Measurements from ENCODE around the gene HECA. TPM values are rescaled to one million over a fixed set of nuclear protein-coding genes. Genes with fewer than 3 reads are reported as not detected.
"Not testable (repeated sequence)": the region's sequence is repeated elsewhere in the genome, so short reads cannot be mapped to it uniquely, and the experiment has no call there.

Gene HECA
- total and polyA plus RNA-seq, 4 donors: 2.3 to 11.1 (median 5.9) TPM

DNA sequence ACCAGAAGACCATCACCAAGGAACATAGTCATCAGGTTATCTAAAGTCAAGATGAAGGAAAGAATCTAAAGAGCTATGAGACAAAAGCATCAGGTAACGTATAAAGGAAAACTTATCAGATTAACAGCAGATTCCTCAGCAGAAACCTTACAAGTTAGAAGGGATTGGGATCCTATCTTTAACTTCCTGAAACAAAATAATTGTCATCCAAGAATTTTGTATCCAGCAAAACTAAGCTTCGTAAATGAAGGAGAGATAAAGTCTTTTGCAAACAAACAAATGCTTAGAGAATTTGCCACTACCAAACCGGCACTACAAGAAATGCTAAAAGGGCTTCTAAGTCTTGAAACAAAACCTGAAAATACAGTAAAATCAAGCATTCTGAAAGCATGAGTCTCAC, 71.0 kb downstream of the HECA start:
- TF ChIP-seq CTCF (IDR thresholded peaks at IDR 0.05; ENCODE audit: low read depth, low read length, missing input control) (no peak), ATF3 (IDR thresholded peaks at IDR 0.05) (no peak), HNF4G (IDR thresholded peaks at IDR 0.05) (no peak), EGR1 (IDR thresholded peaks at IDR 0.05; ENCODE audit: low read depth in 2 of 2) (no peak), GABPA (IDR thresholded peaks at IDR 0.05 in 1 of 2, conservative IDR thresholded peaks at IDR 0.05 in 1 of 2) (no peak), JUND (IDR thresholded peaks at IDR 0.05) (no peak), HNF4A (conservative IDR thresholded peaks at IDR 0.05) (no peak), RXRA (IDR thresholded peaks at IDR 0.05) (no peak)
- TF ChIP-seq, protein P1, sequence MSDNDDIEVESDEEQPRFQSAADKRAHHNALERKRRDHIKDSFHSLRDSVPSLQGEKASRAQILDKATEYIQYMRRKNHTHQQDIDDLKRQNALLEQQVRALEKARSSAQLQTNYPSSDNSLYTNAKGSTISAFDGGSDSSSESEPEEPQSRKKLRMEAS (IDR thresholded peaks at IDR 0.05): no peak
- TF ChIP-seq, protein P2, sequence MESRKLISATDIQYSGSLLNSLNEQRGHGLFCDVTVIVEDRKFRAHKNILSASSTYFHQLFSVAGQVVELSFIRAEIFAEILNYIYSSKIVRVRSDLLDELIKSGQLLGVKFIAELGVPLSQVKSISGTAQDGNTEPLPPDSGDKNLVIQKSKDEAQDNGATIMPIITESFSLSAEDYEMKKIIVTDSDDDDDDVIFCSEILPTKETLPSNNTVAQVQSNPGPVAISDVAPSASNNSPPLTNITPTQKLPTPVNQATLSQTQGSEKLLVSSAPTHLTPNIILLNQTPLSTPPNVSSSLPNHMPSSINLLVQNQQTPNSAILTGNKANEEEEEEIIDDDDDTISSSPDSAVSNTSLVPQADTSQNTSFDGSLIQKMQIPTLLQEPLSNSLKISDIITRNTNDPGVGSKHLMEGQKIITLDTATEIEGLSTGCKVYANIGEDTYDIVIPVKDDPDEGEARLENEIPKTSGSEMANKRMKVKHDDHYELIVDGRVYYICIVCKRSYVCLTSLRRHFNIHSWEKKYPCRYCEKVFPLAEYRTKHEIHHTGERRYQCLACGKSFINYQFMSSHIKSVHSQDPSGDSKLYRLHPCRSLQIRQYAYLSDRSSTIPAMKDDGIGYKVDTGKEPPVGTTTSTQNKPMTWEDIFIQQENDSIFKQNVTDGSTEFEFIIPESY (IDR thresholded peaks at IDR 0.05): no peak
- TF ChIP-seq, protein P3, sequence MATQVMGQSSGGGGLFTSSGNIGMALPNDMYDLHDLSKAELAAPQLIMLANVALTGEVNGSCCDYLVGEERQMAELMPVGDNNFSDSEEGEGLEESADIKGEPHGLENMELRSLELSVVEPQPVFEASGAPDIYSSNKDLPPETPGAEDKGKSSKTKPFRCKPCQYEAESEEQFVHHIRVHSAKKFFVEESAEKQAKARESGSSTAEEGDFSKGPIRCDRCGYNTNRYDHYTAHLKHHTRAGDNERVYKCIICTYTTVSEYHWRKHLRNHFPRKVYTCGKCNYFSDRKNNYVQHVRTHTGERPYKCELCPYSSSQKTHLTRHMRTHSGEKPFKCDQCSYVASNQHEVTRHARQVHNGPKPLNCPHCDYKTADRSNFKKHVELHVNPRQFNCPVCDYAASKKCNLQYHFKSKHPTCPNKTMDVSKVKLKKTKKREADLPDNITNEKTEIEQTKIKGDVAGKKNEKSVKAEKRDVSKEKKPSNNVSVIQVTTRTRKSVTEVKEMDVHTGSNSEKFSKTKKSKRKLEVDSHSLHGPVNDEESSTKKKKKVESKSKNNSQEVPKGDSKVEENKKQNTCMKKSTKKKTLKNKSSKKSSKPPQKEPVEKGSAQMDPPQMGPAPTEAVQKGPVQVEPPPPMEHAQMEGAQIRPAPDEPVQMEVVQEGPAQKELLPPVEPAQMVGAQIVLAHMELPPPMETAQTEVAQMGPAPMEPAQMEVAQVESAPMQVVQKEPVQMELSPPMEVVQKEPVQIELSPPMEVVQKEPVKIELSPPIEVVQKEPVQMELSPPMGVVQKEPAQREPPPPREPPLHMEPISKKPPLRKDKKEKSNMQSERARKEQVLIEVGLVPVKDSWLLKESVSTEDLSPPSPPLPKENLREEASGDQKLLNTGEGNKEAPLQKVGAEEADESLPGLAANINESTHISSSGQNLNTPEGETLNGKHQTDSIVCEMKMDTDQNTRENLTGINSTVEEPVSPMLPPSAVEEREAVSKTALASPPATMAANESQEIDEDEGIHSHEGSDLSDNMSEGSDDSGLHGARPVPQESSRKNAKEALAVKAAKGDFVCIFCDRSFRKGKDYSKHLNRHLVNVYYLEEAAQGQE (IDR thresholded peaks at IDR 0.05): no peak
- H3K9me3 ChIP-seq (ENCODE audit: control insufficient read depth in 4 of 4, low read length in 3 of 4): peaks cover 0 to 7% (median under 1%) of the 10 kb centered on the region in 4 donors
- WGBS: 88% methylated on average over 3 of the region's 3 CpGs
- H3K4me3 ChIP-seq (ENCODE audit: low read depth in 1 of 3, low read length in 3 of 3): no peak overlapping the region
- DNase-seq (ENCODE audit: low spot score): no peak
- H3K9ac ChIP-seq (ENCODE audit: low read depth in 1 of 2, low read length in 2 of 2): no peak overlapping the region
- no peaks in the 10 kb centered on the region for H3K36me3 ChIP-seq (ENCODE audit: control insufficient read depth in 4 of 4, insufficient read depth in 3 of 4, low read depth in 1 of 4, low read length in 3 of 4)
- no peak overlapping the region for H3K27ac ChIP-seq (ENCODE audit: low read depth in 1 of 2, low read length in 2 of 2)
- H3K4me1 ChIP-seq (ENCODE audit: control insufficient read depth in 4 of 4, insufficient read depth in 4 of 4, low read length in 3 of 4): no peaks in the 10 kb centered on the region
- H3K27me3 ChIP-seq (ENCODE audit: control insufficient read depth in 4 of 4, insufficient read depth in 4 of 4, low read length in 3 of 4): no peaks in the 10 kb centered on the region

- WGBS: 83% methylated on average over 10 of the region's 10 CpGs
- not testable (repeated sequence) for DNase-seq (ENCODE audit: low spot score); H3K4me1 ChIP-seq (ENCODE audit: control insufficient read depth in 4 of 4, insufficient read depth in 4 of 4, low read length in 3 of 4); H3K36me3 ChIP-seq (ENCODE audit: control insufficient read depth in 4 of 4, insufficient read depth in 3 of 4, low read depth in 1 of 4, low read length in 3 of 4); H3K4me3 ChIP-seq (ENCODE audit: low read depth in 1 of 3, low read length in 3 of 3); H3K9me3 ChIP-seq (ENCODE audit: control insufficient read depth in 4 of 4, low read length in 3 of 4); H3K9ac ChIP-seq (ENCODE audit: low read depth in 1 of 2, low read length in 2 of 2); H3K27ac ChIP-seq (ENCODE audit: low read depth in 1 of 2, low read length in 2 of 2); H3K27me3 ChIP-seq (ENCODE audit: control insufficient read depth in 4 of 4, insufficient read depth in 4 of 4, low read length in 3 of 4)
These were observed 75.9 kb downstream of the HECA start for GRCh38 chr6:139210766-139211165.

- H3K9me3 ChIP-seq (ENCODE audit: control insufficient read depth in 4 of 4, low read length in 3 of 4); H3K27me3 ChIP-seq (ENCODE audit: control insufficient read depth in 4 of 4, insufficient read depth in 4 of 4, low read length in 3 of 4); DNase-seq (ENCODE audit: low spot score); H3K4me1 ChIP-seq (ENCODE audit: control insufficient read depth in 4 of 4, insufficient read depth in 4 of 4, low read length in 3 of 4); H3K4me3 ChIP-seq (ENCODE audit: low read depth in 1 of 3, low read length in 3 of 3); H3K9ac ChIP-seq (ENCODE audit: low read depth in 1 of 2, low read length in 2 of 2); H3K27ac ChIP-seq (ENCODE audit: low read depth in 1 of 2, low read length in 2 of 2); H3K36me3 ChIP-seq (ENCODE audit: control insufficient read depth in 4 of 4, insufficient read depth in 3 of 4, low read depth in 1 of 4, low read length in 3 of 4): not testable (repeated sequence)
- WGBS: 100% methylated on average over 1 of the region's 2 CpGs
These were observed 77.6 kb downstream of the HECA start for GRCh38 chr6:139212460-139212859.
